BJ (cell line): Measurements from ENCODE around the gene NAA60. TPM values are rescaled to one million over a fixed set of nuclear protein-coding genes. Genes with fewer than 3 reads are reported as not detected.

Experiments
- CTCF ChIA-PET: fragments of 350-600 bp; formaldehyde crosslinking; extraction: SDS; loops from one replicate; lab custom pipeline; 2021; ENCODE audit warnings: antibody characterized with exemption, inconsistent platforms; lab: Yijun Ruan, JAX
- POLR2A ChIA-PET: fragments of 300-600 bp; sonication (Branson Sonifier 250); formaldehyde crosslinking; extraction: SDS; loops from one replicate; lab custom pipeline; 2021; ENCODE audit warnings: antibody characterized with exemption; lab: Charles Lee
- DNase-seq: peaks from one replicate; pipeline ENCODE4 v3.0.0-alpha.2; 2011; ENCODE audit warnings: low read depth
- H3K27me3 ChIP-seq: 2 replicates; pipeline ENCODE4 v1.6.0; 2011; ENCODE audit warnings: low read length; ENCODE audit not compliant: control insufficient read depth, insufficient read depth
- H3K36me3 ChIP-seq: 2 replicates; pipeline ENCODE4 v1.5.1; 2011; ENCODE audit warnings: low read length; ENCODE audit not compliant: control insufficient read depth, insufficient read depth
- H3K4me3 ChIP-seq: 2 replicates; pipeline ENCODE4 v1.5.1; 2011; ENCODE audit warnings: low read depth, mild to moderate bottlenecking, control low read depth, low read length
- polyA plus RNA-seq: library from polyadenylated mRNA; depleted of rRNA; stranded (reverse); fragments of >200 nt; gene quantifications from 2 replicates; pipeline ENCODE4 v1.2.3, GENCODE V29; 2011
- TF ChIP-seq, protein P1 (sequence below): IDR thresholded peaks from 2 replicates; pipeline ENCODE4 v1.5.1; 2011; ENCODE audit warnings: low read depth, mild to moderate bottlenecking, control low read depth, inconsistent platforms, low read length, moderate library complexity; ENCODE audit not compliant: insufficient read depth

Gene NAA60
- polyA plus RNA-seq, 1 experiment: 21.7 TPM

GRCh38 chr16:3465301-3465700 is 21.8 kb downstream of the NAA60 start:
- POLR2A ChIA-PET: no interaction called here
- TF ChIP-seq, protein P1, sequence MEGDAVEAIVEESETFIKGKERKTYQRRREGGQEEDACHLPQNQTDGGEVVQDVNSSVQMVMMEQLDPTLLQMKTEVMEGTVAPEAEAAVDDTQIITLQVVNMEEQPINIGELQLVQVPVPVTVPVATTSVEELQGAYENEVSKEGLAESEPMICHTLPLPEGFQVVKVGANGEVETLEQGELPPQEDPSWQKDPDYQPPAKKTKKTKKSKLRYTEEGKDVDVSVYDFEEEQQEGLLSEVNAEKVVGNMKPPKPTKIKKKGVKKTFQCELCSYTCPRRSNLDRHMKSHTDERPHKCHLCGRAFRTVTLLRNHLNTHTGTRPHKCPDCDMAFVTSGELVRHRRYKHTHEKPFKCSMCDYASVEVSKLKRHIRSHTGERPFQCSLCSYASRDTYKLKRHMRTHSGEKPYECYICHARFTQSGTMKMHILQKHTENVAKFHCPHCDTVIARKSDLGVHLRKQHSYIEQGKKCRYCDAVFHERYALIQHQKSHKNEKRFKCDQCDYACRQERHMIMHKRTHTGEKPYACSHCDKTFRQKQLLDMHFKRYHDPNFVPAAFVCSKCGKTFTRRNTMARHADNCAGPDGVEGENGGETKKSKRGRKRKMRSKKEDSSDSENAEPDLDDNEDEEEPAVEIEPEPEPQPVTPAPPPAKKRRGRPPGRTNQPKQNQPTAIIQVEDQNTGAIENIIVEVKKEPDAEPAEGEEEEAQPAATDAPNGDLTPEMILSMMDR: no peak
- CTCF ChIA-PET: no interaction called here
- H3K36me3 ChIP-seq: peaks cover 12% of the 10 kb centered on the region
- no peak for DNase-seq
- no peaks in the 10 kb centered on the region for H3K27me3 ChIP-seq
- H3K4me3 ChIP-seq: no peak overlapping the region

- ChIA-PET POLR2A (no interaction called here), CTCF (interaction anchor here (0.6 kb wide), 1 partner anchor 112 kb away, joined by 3 read pairs; no protein-coding TSS in a partner anchor)
- H3K36me3 ChIP-seq: peaks cover 11% of the 10 kb centered on the region
- DNase-seq: no peak
- TF ChIP-seq, protein P1: no peak
- no peak overlapping the region for H3K4me3 ChIP-seq
- no peaks in the 10 kb centered on the region for H3K27me3 ChIP-seq
Measured at GRCh38 chr16:3465911-3466584, 22.6 kb downstream of the NAA60 start.

- Histone ChIP-seq H3K27me3 (no peaks in the 10 kb centered on the region), H3K36me3 (peaks cover 11% of the 10 kb centered on the region), H3K4me3 (no peak overlapping the region)
- TF ChIP-seq, protein P1: no peak
- CTCF ChIA-PET: interaction anchor here (1.0 kb wide), 1 partner anchor 33 kb away, joined by 5 read pairs; no protein-coding TSS in a partner anchor
- POLR2A ChIA-PET: no interaction called here
- DNase-seq: no peak
Measured at GRCh38 chr16:3467182-3467581, 23.7 kb downstream of the NAA60 start.

DNA sequence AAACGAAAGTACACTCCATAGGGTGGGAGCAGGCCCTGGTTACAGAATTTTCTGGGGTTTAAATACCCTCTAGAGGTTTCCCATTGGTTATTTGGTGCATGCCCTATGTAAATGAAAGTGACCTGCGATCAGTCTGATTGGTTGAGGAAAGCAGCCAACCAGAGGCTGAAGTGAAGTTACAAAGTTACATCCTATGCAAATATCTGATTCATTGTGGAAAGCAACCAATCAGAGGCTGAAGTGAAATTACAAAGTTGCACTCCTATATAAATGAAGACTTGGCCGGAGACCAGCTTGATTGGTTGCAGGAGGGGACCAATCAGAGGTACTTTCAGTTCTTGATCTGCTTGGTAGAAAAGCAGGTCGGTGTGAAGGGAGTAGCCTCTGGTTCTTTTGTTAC is 24.4 kb downstream of the NAA60 start:
- H3K36me3 ChIP-seq: peaks cover 11% of the 10 kb centered on the region
- POLR2A ChIA-PET: no interaction called here
- CTCF ChIA-PET: no interaction called here
- DNase-seq: no peak
- no peaks in the 10 kb centered on the region for H3K27me3 ChIP-seq
- TF ChIP-seq, protein P1: no peak
- H3K4me3 ChIP-seq: no peak overlapping the region

DNA sequence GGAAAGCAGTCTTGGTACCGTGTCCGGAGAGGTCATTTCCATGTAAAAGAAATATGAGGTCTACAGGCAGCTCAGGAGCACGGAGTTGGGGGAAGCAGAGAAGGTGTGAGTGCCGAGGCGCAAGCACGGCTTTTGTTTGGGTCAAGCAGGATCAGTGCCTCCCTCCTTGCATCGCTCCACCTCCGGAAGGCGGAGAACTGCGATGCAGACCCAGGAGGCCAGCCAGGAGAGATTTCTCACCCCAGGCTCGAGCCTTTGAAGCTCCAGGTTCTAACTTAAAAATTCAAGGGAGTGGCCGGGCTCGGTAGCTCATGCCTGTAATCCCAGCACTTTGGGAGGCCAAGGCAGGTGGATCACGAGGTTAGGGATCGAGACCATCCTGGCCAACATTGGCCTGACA is 25.0 kb downstream of the NAA60 start:
- TF ChIP-seq, protein P1: no peak
- Histone ChIP-seq H3K4me3 (no peak overlapping the region), H3K27me3 (no peaks in the 10 kb centered on the region), H3K36me3 (peaks cover 11% of the 10 kb centered on the region)
- DNase-seq: no peak
- ChIA-PET POLR2A (no interaction called here), CTCF (no interaction called here)
